Fibroblast of gingiva (primary cell): ENCODE results near the gene NKAIN4.
A peak's percentile ranks its signal among the peaks of the same experiment; 100 is the strongest.

Source experiments
- DNase-seq: peaks from one replicate; pipeline ENCODE4 v3.0.0-alpha.2; 2011; ENCODE audit warnings: low read depth

NKAIN4 gene

DNA sequence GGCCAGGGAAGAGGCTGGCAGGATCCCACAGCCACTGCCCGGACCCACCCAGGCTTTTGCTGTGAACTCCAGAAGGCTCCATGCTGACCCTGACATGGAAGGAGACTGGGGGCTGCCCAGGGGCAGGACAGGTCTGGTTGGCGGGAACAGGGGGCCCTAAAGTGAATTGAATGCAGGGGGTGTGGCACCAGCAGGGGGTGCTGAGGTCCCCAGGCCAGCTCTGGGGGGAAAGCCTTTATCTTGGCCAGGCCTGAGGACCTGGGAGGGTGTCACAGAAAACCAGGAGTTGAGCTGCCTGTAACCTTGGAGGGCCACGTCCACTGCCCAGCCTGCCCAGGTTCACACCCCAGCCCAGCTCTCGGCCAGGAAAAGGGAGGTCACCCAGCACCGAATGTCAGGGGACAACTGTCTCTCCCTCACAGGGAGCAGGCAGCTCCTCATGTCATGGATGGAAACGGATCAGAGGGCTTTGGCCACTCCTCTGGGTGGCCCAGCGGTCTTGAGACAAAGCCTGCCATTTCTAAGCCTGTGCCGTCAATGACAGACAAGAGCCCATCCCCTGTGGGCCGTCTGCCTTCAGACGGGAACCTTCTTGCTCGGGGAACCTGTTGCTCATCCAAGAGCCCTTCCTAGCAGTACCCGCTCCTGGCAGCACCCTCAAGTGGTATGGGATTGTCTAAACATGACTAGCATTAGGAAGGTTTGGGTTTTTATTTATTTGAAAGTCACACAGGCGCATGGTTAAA is 35.4 kb downstream of the NKAIN4 start:
- DNase-seq, result no peak

DNA sequence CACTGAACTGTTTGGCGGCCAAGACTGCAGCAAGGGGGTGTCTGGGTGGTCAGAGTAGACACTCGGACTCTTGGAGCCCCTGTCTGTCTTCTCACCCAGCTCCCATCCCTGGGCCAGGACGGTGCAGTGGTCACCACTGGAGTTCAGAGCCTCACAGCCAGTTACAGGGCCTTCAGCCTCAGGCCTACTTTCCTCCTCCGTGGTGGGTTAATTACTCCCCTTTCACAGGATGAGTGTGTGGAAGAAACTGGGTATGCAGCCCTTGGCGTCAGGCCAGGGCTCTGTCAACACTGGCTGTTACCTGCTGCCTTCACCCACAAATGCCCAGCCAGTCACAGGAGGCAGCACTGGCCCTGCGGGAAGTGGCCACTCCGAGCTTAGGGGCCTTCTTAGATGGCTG is 36.6 kb downstream of the NKAIN4 start:
- DNase-seq, result no peak

DNA sequence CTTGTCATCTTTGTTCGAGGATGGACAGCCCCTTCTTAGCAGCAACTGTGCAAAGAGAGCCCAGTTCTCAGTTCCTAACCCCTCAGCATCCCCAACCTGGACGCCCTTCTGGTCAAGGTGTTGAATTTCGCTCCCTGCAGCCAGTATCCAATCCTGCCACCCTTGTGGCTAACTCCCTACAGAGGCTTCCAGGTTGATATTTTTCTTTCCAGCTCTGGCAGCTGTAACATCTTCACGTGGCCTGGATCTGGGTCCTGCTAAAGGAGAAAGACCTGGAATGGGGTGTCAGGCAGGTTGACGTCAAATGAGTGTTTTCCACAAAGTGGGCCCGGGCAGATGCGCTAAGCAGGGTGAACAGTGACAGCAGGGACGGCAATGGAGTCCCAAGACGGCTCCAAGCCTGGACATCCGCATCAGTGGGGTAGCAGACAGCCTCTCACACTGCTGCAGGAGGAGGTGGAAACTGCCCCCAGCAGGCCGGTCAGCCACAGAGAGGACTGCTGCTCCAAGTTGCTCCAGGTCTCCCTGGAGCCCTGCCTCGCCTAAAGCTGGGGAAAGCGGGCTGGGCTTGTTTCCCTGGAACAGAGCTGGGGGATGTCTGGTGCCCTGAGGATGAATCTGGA is 37.3 kb downstream of the NKAIN4 start:
- no peak for DNase-seq

DNA sequence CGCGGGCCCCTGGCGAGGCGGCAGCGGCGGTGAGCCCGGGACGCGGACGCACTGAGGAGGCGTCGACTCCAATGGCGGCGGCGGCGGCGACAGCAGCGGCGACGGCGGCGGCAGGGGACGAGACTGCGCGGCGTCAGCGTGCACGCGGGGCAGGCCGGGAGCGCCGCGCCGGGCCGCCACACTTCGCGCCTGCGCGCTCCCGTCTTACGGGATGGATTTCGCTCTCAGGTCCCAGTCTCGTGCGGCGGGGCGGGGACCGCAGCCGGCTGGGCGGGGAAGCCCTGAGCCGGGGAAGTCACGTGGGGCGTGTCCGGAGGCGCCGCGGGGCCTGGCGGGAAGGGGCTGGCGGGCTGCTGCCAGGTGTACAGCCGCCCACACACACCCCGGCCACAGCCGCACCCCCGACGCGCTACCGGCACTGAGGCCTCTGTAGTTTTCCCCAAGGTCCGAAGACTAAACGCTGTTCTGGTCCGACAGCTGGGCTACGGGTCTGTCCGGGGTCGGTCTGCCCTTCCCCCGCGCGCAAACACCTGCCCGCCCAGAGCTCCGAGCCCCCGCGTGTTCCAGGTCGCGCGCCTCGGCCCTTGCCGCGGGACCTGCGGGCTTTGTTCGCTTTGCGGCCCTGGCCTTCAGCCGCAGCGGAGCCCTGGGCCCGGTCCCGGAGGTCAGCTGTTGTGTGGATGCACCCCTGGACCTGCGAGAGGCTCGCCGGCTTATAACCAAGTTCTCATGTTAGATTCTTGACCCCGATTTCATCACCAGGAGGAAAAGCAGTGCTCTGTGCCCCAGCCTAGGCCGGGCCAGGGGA is 38.0 kb downstream of the NKAIN4 start, which contains the start of gene YTHDF1:
YTHDF1 (minus strand) TSS at position 91 of the 808 bp plus-strand sequence. CDS start 239 bp downstream, outside the sequence.
- DNase-seq, result peak; percentile 92

DNA sequence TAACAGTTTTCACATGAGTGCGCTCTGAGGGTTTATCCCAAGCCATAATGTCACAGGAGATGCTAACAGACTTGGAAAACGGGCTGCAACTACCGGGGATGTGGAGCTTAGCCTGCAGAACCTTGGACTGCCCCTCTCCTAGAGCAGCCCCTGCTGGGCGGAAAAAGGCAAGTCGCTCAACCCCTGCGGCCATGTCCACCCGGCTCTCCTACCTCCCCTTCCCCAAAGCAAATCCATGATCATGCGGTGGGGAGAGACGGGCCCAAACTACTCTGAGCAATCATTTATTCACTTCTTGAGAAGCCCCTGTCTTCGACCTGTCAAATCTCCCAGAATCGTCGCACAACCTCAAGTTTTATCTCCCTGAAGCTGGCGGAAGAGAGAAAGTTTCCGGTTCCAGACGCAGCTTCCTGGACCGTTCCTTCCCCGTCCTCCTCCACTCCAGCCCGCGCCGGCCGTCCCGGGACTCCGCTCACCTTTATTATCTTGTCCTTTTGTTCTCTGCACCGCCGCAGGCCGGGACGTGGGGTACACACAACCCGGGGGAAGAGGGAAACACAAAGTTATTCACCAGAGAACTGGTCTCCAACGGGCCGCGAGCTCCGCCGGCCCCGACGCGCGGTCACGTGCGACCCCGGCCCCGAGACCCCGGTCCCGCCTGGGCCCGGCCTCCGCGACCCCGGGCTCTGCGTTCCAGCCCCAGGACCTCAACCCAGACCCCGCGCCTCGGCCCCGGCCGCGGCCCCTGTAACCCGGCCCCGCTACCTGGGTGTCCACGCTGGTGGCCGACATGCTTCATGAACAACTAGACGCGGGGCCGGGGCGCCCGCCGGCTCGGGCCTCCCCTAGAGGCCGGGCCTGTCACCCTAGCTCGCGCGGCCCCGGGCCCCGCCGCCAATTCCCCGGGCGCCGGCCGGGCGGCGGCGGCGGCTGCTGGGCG is 38.9 kb downstream of the NKAIN4 start:
- peak; percentile 48 for DNase-seq

DNA sequence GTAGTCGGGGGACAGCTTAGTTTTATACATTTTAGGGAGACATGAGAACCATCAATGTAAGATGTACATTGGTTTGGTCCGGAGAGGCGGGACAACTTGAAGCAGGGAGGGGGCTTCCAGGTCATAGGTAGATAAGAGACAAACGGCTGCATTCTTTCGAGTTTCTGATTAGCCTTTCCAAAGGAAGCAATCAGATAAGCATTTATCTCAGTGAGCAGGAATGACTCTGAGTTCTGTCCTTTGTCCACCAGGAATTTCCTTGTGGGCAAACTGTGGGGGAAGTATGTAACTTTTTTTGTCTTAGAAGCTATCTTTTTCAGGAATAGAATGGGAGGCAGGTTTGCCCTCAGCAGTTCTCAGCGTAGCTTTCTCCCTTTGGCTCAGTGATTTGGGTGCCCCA is 39.7 kb downstream of the NKAIN4 start:
- DNase-seq, result no peak

DNA sequence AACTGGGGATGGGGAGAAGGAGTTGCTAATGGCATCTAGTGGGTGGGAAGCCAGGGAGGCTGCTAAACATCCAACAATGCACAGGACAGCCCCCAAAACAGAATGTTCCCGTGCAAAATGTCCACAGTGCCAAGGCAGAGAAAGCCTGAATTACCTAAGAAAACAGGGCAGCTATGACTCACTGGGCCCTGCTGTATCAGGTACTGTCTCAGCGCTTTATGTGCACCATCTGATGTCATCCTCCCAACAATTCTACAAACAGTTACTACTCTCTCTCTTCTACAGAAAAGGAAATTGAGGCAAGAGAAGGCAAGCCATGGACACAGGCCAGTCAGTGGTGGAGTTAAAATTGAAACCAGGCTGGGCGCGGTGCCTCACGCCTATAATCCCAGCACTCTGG is 41.5 kb downstream of the NKAIN4 start:
- no peak for DNase-seq

DNA sequence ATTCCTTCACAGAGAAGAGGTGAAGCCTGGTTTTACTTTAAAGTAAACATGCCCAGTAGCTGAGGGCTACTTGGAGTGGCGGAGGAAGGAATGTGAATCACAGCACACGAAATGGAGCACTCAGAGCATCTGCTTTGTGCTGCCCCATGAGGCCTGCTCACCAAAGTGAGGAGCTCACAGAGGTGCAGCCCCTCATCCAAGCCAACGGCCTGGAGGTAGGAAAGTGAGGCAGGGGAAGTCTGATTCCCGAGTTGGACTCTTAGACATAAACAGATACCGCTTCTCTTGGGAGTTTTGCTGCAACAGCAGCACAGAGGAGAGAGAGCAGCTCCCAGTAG is 41.9 kb downstream of the NKAIN4 start:
- DNase-seq, result no peak

DNA sequence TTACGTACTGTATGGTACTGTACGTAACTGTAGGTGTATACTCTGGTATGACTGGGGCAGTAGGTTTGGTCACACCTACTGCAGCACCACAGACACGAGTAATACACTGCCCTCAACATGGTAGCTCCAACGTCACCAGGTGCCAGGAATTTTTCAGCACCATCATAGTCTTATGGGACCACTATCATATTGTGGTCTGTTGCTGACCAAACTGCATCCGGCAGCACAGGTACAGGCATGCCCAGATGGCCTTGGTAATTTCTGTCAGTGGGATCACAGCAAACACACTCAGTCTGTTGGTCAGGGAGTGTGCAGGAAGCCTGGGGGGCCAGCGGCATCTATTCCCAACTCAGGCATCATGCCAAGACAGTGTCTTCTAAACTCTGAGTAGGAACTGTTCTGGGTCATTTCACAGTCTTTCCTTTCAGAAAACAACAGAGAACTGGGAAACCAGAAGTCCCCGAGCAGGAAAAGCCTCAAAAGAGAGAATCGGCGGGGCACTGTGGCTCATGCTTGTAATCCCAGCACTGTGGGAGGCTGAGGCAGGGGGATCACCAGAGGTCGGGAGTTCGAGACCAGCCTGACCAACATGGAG is 44.2 kb downstream of the NKAIN4 start:
- DNase-seq, result no peak

DNA sequence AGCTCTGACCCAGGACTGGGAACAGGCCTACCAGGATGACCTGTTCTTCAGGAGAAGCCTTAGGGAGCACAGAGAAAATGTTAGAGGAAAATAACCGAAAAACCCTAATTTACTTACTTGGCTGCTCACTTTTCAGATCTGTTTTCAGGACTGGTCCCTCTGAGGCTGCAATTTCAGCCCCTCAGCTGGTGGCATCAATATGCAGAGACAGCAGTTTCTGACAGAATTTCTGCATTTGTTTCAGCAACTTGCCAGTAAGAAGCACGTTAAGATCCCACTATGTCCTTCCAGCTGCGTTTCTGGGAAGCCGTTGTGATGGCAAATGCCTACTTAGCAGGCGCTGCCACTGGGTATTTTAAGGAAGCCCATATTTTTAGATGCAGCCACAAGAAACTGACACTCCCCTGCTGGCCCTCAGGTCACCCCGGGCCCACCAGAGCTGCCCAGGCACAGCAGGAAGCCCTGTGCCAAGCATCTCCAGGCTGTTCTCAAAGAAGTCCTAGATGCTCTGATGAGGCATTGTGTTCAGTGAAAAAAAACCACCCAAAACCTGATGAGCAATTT is 45.8 kb downstream of the NKAIN4 start:
- no peak for DNase-seq

DNA sequence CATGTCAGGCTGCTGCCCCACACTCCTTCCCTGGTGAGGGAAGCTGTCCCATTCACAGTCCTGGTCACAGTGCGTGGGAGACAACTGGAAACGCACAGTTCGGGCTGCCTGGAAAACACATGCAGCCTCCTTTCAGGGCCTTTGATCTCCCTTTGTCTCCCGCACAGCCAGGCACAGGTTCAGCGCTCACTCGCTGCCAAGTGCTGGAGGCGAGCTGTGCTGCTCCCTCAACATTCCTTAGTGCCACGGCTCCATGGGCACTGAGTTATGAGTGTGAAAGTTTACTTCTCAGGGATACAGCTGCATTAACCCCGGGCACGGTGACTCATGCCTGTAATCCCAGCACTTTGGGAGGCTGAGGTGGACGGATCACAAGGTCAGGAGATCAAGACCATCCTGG is 47.4 kb downstream of the NKAIN4 start:
- peak; percentile 23 for DNase-seq

DNA sequence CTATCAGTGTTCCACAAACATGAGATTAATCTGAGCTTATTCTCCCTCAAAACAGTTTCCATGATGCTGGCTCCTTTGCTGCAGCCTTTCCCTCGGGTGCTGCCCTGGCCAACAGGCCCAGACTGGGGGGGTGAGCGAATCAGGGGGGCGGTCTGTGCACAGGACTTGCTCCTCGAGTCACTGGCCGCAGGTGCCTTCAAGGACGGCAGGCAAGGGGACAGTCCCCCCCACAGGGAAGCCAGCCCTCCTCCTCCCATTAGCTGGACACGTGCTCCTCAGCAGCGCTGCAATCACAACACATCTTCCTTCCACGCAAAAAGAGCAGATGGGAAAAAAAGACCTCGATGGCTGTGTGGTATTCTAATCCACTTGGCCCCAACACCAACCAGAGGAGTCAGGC is 48.4 kb downstream of the NKAIN4 start:
- no peak for DNase-seq

DNA sequence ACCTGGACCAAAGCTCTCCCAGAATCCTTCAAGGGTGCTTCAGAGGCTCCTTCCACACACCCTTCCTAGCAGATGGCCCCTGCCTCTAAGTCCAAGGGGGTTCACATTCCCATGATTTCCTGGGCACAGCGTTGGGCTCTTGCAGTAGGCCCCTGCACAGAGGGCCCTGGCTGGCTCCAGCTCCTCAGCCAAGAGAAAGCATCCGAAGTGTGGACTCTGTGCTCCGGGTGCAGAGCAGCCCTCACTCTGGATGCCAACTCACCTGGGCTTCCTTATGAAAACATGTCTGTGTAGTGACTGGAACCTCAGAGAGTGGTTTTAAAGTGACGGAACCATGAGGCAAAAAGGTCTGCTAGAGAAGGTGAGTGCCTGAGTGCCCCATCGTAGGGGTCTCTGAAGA is 49.9 kb downstream of the NKAIN4 start:
- DNase-seq, result no peak

DNA sequence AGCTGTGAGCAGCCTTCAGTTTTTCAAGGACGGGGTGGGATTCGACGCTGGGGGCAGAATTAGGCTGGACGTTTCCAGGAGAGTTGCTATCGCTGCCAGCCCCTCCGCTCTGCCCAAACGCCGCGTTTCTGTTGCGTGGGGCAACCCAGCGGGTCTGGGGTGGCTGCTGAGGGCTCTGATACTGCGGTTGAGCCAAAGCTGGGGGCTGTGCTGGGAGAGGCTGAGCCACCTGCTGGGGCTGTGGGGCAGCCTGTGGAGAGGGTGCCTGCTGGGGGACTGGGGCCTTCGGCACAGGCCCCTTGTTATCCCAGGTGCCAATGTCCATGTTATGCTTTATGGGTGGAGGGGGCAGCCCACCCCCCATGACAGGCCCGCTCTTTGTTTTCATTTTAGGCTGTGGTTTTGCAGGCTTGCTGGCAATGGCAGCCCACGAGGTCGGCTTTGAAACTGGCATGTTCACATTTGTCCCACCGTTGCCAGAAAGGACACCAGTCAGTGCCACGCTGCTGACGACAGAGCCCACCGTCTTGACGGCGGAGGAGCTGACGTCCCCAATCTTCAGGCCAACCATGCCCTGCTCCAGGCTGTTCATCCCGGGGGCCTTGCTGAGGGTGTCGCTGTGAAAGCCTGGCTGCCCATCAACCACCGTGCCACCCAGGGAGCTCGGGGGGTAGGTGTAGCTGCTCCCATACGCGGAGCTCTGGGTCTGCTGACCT is 51.3 kb downstream of the NKAIN4 start:
- DNase-seq, result no peak

DNA sequence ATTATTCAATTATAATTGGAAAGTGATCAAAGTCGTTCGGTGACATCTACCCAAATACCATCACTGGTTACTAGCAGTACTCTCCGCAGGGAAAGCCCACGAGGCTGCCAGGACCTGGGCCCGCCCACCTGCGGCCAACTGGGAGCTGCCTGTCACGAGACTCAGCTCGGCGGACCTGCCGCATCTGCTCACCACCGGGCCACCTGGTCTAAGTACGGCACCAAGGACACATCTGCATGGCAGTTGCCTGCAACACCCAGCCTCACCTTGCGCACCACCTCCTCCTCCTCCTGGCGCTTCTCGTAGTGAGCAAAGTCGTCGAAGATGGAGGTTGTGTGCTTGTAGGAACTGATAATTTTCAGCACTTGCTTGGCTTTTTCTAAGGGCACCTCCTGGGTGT is 52.2 kb downstream of the NKAIN4 start:
- no peak for DNase-seq

DNA sequence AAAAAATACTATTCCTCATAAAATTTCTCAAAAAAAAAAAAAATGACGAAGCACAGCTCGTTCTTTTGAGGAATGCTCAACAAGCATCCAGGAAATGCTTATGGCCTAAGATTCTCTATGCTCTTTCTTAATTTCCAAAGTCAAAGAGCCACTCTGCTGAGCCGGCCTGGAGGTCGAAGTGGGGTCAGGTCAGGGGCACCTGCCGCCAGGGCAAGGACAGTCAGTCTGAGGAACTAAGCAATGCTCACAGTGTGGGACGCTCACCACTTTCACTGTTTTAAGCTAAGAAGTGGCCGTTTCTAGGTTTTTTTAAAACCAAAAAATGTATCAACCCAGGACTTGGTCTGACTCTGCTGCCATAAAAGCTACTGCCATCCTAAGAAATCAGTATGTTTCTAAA is 55.7 kb downstream of the NKAIN4 start:
- DNase-seq, result no peak

DNA sequence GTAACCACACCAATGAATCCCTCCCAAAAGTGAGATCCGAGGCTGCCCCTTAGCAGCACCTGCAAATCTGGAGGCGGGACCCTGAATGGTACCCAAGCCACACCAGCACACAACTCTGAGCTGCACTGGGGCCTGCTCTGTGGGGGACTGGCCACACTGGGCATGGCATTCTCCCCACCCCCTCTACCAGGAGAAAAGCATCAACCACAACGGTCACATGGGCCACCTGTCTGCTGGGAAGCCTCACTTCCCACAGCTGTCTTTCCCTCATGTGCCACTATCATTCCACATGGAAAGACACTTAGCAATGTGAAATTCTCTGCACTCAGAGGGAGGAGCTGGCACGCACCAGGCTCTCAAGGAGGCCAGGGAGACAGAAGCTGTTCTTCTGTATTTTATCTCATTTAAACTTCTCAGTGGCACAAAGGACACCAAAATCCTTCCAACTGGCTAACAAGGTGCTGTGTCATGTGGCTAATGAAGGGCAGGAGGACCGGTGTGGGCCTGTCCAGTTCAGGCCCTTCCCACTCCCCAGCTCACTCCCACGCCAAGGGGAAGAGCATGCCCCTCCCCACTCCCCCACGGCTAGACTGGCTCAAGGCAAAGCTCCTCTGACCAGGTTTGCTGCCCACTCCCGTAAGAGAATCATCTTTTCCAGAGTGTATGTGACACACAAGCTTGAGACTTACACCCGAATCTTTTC is 57.3 kb downstream of the NKAIN4 start:
- DNase-seq, result no peak

DNA sequence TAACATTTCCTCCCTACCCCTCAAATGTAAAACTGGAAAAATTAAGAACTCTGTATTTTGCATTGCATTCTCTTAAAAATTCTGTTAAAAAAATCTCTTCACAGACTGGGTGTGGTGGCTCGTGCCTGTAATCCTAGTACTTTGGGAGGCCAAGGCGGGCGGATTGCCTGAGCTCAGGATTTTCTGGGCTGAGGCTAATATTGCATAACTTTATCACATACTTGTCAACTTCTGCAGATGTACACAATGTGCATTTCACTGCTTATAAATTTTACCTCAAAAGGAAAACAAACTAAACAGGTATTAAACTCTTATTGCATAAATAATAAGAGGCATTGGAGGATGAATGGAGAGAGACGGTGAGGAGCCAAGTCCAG is 59.5 kb downstream of the NKAIN4 start:
- DNase-seq, result no peak

DNA sequence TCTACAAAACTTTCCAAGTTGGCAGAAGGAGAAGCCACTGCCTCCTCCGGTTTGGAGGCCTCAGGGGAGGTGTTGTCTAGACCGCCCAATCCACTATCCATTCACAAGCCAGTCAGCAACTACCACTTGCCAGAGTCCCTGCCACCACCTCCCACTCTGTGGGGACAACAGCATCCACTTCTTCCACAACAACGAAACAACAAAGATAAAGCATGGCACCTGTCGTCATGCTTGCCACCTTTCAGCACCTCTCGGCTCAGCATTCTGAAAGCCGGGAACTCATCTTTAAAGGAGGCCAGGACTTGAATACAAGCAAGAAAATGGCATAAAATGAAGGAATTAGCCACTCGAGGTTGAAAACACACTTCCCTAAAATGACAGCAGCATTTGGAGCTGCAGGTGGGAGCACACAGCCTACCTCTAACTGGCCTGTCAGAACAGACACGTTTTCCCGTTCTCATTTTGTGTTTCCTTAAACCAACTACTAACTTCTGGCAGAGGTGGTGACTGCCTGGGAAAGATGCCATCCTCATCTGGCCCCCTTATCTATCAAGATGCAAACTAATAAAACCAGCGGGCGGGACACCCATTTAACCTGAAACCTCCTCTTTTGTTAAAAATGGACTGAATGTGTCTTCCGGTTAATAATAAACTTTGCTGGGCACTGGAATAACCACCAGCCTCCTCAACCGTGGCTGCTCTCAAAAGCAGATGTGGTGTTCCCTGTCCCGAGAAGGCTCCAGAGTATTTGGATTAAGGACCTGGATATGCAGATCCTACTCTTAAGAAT is 60.1 kb downstream of the NKAIN4 start:
- DNase-seq, result no peak
